Adipocyte (in vitro differentiated cells): ENCODE results near the gene CEBPA.
"Not testable (repeated sequence)": the region's sequence is repeated elsewhere in the genome, so short reads cannot be mapped to it uniquely, and the experiment has no call there.

Source experiments
- DNase-seq: peaks from one replicate; pipeline ENCODE4 v3.0.0-alpha.2; 2015; ENCODE audit warnings: low read depth
- H3K27me3 ChIP-seq: replicated peaks from 2 replicates; pipeline ENCODE4 v1.7.0; 2013; ENCODE audit warnings: mild to moderate bottlenecking, low read length, moderate library complexity; ENCODE audit not compliant: control insufficient read depth, insufficient read depth
- H3K36me3 ChIP-seq: 2 replicates; pipeline ENCODE4 v1.7.0; 2013; ENCODE audit warnings: low read length, mild to moderate bottlenecking, moderate library complexity; ENCODE audit not compliant: control insufficient read depth, insufficient read depth, severe bottlenecking
- H3K4me1 ChIP-seq: 2 replicates; pipeline ENCODE4 v1.7.0; 2013; ENCODE audit warnings: mild to moderate bottlenecking, low read length, moderate library complexity; ENCODE audit not compliant: control insufficient read depth, insufficient read depth
- H3K4me3 ChIP-seq: 2 replicates; pipeline ENCODE4 v1.7.0; 2013; ENCODE audit warnings: mild to moderate bottlenecking, low read length, moderate library complexity
- H3K9ac ChIP-seq: 2 replicates; pipeline ENCODE4 v1.7.0; 2013; ENCODE audit warnings: mild to moderate bottlenecking, low read length, moderate library complexity
- H3K9me3 ChIP-seq: 2 replicates; pipeline ENCODE4 v1.7.0; 2013; ENCODE audit warnings: mild to moderate bottlenecking, low read length, moderate library complexity; ENCODE audit not compliant: control insufficient read depth

CEBPA gene

GRCh38 chr19:33299051-33299688 is 3.2 kb downstream of the CEBPA start:
- no peaks in the 10 kb centered on the region for H3K9me3 ChIP-seq
- H3K9ac ChIP-seq, result peak overlapping the region; percentile 93

DNA sequence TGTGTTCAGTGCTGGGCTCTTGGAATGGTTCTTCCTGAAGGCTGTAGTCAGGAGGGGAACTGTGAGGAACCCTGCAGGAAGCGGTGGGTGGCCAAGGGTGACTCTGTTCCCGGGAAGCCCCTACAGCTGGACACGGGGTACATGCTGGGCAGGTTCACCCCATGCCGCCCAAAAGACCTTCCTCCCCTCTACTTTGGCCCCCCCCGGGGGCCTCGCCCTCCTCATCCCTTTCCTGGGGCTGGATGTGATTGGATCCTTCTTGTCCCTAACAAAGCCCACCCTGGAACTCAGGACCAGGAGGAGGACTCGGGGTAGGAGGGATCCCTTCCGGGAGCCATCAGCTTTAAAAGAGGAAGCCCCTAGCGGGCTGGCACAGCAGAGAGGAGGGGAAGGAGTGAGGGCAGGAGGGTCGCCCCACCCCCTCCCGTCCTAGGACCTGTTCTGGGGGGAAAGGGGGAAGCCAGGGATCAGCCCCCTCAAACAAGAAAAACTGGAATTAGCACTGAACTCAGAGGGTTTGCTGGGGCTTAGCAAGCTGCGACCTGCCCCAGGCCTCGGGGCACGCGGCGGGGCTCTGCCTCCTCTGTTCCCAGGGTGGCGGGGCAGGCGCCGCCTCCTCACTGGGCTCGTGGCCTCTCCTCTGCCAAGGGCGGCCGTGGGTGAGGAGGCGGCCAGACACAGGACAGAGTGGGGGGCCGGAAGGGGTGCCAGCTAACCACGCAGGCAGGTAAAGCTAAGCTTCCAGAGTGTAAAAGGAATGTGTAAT is 4.0 kb downstream of the CEBPA start:
- no peaks in the 10 kb centered on the region for H3K36me3 ChIP-seq
- H3K27me3 ChIP-seq, result no peaks in the 10 kb centered on the region
- no peaks in the 10 kb centered on the region for H3K9me3 ChIP-seq
- peak overlapping the region; percentile 93 for H3K9ac ChIP-seq
- H3K4me1 ChIP-seq, result peaks cover 17% of the 10 kb centered on the region
- DNase-seq, result no peak
- H3K4me3 ChIP-seq, result no peak overlapping the region

More at GRCh38 chr19:33299051-33299688, 3.2 kb downstream of the CEBPA start:
- Histone ChIP-seq H3K4me1 (peaks cover 13% of the 10 kb centered on the region), H3K4me3 (peak overlapping the region; percentile 84), H3K27me3 (no peaks in the 10 kb centered on the region), H3K36me3 (no peaks in the 10 kb centered on the region)
- DNase-seq, result no peak

DNA sequence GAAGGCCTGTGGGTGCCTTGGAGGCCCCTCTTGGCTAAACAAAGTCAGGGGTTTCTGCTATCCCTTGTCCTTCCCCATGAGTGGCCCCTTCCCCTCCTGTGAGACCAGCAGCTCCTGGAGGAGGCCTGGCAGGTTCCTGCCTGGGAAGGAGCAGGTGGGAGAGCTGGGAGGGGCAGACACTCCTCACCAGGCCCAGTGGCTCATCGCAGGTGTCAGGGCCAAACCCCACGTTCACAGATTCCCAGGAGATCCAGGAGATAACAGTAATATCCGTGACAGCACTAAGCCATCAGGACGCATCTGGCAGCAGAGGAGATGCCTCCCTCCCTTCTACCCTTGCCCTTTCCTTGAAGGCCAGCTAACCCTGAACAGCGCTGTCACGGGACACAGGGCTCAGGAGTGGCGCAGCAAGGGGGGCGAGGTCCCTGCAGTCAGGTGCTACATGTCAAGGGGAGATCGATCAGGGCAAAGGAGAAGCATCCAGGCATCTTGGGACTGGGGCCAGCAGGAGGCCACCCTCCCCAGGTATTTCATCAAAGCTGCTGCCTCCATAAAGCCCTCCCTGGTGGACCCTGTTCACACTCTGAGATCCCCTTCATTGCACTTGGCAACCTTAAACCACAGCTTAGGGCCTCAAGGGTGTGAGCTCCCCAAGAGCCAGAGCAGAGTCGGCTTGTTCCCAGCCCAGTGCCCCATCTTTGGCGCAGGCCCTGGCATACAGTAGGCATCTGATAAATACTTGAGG is 4.8 kb downstream of the CEBPA start:
- H3K4me3 ChIP-seq, result no peak overlapping the region
- H3K9me3 ChIP-seq, result no peaks in the 10 kb centered on the region
- no peaks in the 10 kb centered on the region for H3K27me3 ChIP-seq
- no peak for DNase-seq
- no peak overlapping the region for H3K9ac ChIP-seq
- no peaks in the 10 kb centered on the region for H3K36me3 ChIP-seq
- H3K4me1 ChIP-seq, result peaks cover 25% of the 10 kb centered on the region

- DNase-seq, result no peak
- H3K4me1 ChIP-seq, result peaks cover 35% of the 10 kb centered on the region
- no peak overlapping the region for H3K9ac ChIP-seq
- H3K9me3 ChIP-seq, result no peaks in the 10 kb centered on the region
- no peaks in the 10 kb centered on the region for H3K36me3 ChIP-seq
- H3K27me3 ChIP-seq, result no peaks in the 10 kb centered on the region
- no peak overlapping the region for H3K4me3 ChIP-seq
Observed at GRCh38 chr19:33296488-33296971, 5.8 kb downstream of the CEBPA start.

- H3K4me3 ChIP-seq, result no peak overlapping the region
- no peak overlapping the region for H3K9ac ChIP-seq
- no peak for DNase-seq
- no peaks in the 10 kb centered on the region for H3K9me3 ChIP-seq
- H3K27me3 ChIP-seq, result no peaks in the 10 kb centered on the region
- H3K36me3 ChIP-seq, result no peaks in the 10 kb centered on the region
- peaks cover 42% of the 10 kb centered on the region for H3K4me1 ChIP-seq
Observed at GRCh38 chr19:33295621-33296487, 6.5 kb downstream of the CEBPA start.

GRCh38 chr19:33295046-33295445 is 7.3 kb downstream of the CEBPA start:
- not testable (repeated sequence) for H3K27me3 ChIP-seq, H3K36me3 ChIP-seq, H3K9ac ChIP-seq, H3K4me3 ChIP-seq, DNase-seq, H3K9me3 ChIP-seq
- H3K4me1 ChIP-seq, result peaks cover 47% of the 10 kb centered on the region

DNA sequence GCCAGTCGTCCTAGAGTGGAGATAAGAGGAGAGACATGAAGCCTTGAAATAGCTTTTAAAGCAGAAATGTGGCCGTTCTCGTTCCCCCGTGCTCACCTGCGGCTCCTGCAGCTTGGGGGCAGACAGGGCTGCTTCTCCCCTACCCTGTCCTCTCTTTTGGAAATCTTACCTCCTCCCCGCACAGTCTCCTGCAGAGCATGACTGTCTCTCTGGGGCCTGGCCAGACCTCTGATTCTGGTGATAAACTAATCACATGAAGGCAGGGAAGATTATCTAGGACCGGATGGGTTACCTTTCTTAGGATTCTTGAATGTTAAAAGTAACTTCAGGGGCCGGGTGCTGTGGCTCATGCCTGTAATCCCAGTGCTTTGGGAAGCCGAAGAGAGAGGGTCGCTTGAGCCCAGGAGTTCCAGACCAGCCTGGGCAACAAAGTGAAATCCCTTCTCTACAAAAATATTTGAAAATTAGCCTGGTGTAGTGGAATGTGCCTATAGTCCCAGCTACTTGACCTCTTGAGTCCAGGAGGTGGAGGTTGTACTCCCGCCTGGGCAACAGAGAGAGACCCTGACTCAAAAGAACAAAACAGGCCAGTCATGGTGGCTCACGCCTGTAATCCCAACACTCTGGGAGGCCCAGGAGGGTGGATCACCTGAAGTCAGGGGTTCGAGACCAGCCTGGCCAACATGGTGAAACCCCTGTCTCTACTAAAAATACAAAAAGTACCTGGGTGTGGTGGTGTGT is 8.1 kb downstream of the CEBPA start:
- Histone ChIP-seq H3K4me3 (no peak overlapping the region), H3K4me1 (peaks cover 49% of the 10 kb centered on the region), H3K27me3 (no peaks in the 10 kb centered on the region), H3K9ac (peak overlapping the region; percentile 86), H3K9me3 (peaks cover 4% of the 10 kb centered on the region), H3K36me3 (no peaks in the 10 kb centered on the region)
- no peak for DNase-seq

DNA sequence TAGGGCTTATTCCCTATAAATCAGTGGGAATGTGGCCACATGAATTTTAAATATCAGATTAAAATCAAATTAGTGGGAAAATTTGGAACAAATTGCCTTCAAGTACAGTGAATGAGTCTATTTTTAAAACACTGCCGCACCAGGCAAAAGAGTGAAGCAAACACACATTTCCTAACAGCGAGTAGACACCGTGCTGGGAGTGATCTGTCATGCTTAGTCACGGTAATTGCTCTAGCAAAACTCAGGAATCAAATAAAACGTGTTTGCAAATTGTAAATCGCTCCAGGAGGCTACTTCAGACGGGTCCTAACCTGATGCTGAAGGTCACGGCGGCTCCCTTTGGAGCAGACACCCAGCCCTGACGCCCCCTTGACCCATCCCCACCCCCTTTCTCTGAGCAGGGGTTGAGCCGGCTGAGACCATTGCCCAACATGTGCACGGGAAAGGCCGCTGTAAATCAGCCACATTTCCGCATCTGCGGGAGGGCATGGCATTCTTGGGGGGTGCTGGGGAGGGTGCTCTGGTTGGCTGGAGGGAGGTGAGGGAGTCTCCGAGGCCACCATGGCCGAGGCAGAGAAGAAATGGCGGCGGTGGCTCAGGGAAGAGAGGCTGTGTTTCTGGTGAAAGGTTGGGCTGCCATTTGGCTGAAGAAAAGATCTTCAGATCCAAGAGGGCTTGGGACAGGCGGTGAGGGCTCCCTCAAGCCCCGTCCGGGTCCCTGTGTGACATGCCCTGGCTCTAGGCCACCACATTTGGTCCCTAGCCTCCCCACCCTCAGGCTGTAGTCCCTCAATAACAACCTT is 8.9 kb downstream of the CEBPA start:
- Histone ChIP-seq H3K4me1 (peaks cover 49% of the 10 kb centered on the region), H3K36me3 (no peaks in the 10 kb centered on the region), H3K27me3 (no peaks in the 10 kb centered on the region), H3K9me3 (peaks cover 11% of the 10 kb centered on the region), H3K9ac (peak overlapping the region; percentile 86), H3K4me3 (peak overlapping the region; percentile 70)
- DNase-seq, result peak; percentile 57

DNA sequence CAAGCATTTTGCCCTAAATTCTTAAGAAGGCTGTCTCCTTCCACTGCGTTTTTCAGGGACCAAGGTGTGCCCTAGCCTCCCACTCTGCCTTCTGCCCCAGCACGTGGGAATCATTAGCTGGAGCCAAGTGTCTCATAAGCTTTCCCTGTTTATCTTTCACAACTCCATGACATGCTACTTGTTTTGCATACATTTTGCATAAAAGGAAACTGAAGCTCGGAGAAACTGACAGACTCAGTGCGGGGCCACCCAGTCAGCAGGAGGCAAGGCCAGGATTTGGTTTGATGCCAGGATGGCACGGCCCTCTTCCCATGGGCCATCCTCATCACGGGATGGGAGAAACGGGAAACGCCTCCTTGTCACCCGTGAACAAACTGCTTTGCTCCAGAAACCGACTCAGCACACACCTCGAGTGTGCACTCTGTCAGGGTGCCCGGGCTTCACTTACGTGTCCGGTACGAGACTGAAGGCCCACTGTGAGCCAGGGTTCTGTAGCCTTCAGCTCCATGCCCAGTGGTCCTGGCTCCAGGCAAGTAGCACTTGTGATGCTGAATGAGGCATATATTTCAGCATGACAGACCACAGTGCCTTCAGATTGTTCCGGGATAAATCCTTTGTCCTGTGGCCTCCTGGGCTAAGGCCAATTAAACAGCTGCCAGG is 9.6 kb downstream of the CEBPA start:
- Histone ChIP-seq H3K36me3 (no peaks in the 10 kb centered on the region), H3K9me3 (peaks cover 18% of the 10 kb centered on the region), H3K4me3 (peak overlapping the region; percentile 70), H3K9ac (peak overlapping the region; percentile 86), H3K4me1 (peaks cover 49% of the 10 kb centered on the region), H3K27me3 (no peaks in the 10 kb centered on the region)
- no peak for DNase-seq
